MM.1S (cell line): ENCODE measurements around the gene COL6A2.
A peak's percentile ranks its signal among the peaks of the same experiment; 100 is the strongest.

Experiments used
- DNase-seq: peaks from one replicate; pipeline ENCODE4 v3.0.0-alpha.2; 2015
- H2AFZ ChIP-seq: fragments of 300-600 bp; sonication (generic); 2 replicates; pipeline ENCODE4 v1.6.0; 2016; ENCODE audit warnings: antibody characterized with exemption, low read length
- H3F3A ChIP-seq: fragments of 300-600 bp; sonication (generic); 2 replicates; pipeline ENCODE4 v1.6.1; 2016; ENCODE audit warnings: mild to moderate bottlenecking, antibody characterized with exemption, low read length, moderate library complexity, mixed read lengths; ENCODE audit not compliant: insufficient read depth
- H3K27ac ChIP-seq: fragments of 300-600 bp; sonication (generic); 2 replicates; pipeline ENCODE4 v1.5.1; 2016; ENCODE audit warnings: mild to moderate bottlenecking, low read length
- H3K27me3 ChIP-seq: fragments of 300-600 bp; sonication (generic); replicated peaks from 2 replicates; pipeline ENCODE4 v1.6.0; 2016; ENCODE audit warnings: low read length; ENCODE audit not compliant: insufficient read depth
- H3K36me3 ChIP-seq: fragments of 300-600 bp; sonication (generic); replicated peaks from 2 replicates; pipeline ENCODE4 v1.6.1; 2016; ENCODE audit warnings: mild to moderate bottlenecking, low read length, mixed read lengths; ENCODE audit not compliant: insufficient read depth
- H3K4me1 ChIP-seq: fragments of 300-600 bp; sonication (generic); 2 replicates; pipeline ENCODE4 v1.6.1; 2016; ENCODE audit warnings: low read length, mixed read lengths
- H3K4me2 ChIP-seq: fragments of 300-600 bp; sonication (generic); 2 replicates; pipeline ENCODE4 v1.6.0; 2016; ENCODE audit warnings: low read depth, low read length
- H3K4me3 ChIP-seq: fragments of 300-600 bp; sonication (generic); 2 replicates; pipeline ENCODE4 v1.5.1; 2016; ENCODE audit warnings: low read length, mixed read lengths
- H3K79me2 ChIP-seq: fragments of 300-600 bp; sonication (generic); 2 replicates; pipeline ENCODE4 v1.6.1; 2016; ENCODE audit warnings: mixed run types, low read length, mixed read lengths
- H3K9ac ChIP-seq: fragments of 300-600 bp; sonication (generic); 2 replicates; pipeline ENCODE4 v1.6.1; 2016; ENCODE audit warnings: low read length, mixed read lengths
- H3K9me2 ChIP-seq: fragments of 300-600 bp; sonication (generic); replicated peaks from 2 replicates; pipeline ENCODE4 v1.6.1; 2016; ENCODE audit warnings: mild to moderate bottlenecking, low read length, mixed read lengths; ENCODE audit not compliant: insufficient read depth
- H3K9me3 ChIP-seq: fragments of 300-600 bp; sonication (generic); replicated peaks from 2 replicates; pipeline ENCODE4 v1.6.1; 2016; ENCODE audit warnings: mild to moderate bottlenecking, low read length, mixed read lengths; ENCODE audit not compliant: insufficient read depth
- H4K20me1 ChIP-seq: fragments of 300-600 bp; sonication (generic); 2 replicates; pipeline ENCODE4 v1.6.1; 2016; ENCODE audit warnings: mild to moderate bottlenecking, low read length, moderate library complexity, mixed read lengths; ENCODE audit not compliant: insufficient read depth
- CTCF ChIP-seq: fragments of 300-600 bp; sonication (generic); IDR thresholded peaks from 2 replicates; pipeline ENCODE4 v1.5.1; 2016; ENCODE audit warnings: antibody characterized with exemption, low read length, mixed read lengths
- EZH2 ChIP-seq: fragments of 300-600 bp; sonication (generic); optimal IDR thresholded peaks from 2 replicates; pipeline ENCODE3; 2017; ENCODE audit warnings: low read depth, mild to moderate bottlenecking, antibody characterized with exemption, low read length, mixed read lengths
- EZH2phosphoT487 ChIP-seq: fragments of 300-600 bp; sonication (generic); IDR thresholded peaks from 2 replicates; pipeline ENCODE4 v1.6.1; 2018; ENCODE audit warnings: antibody characterized with exemption, low read length

The COL6A2 gene

GRCh38 chr21:46089285-46089684, 8.6 kb upstream of the COL6A2 start:
- no peak overlapping the region for H3K27ac ChIP-seq
- no peak overlapping the region for H3K9ac ChIP-seq
- no peaks in the 10 kb centered on the region for H3K9me2 ChIP-seq
- TF ChIP-seq EZH2 (no peak), CTCF (no peak), EZH2phosphoT487 (no peak)
- H3K27me3 ChIP-seq, result peaks cover 68% of the 10 kb centered on the region
- no peaks in the 10 kb centered on the region for H3K4me1 ChIP-seq
- no peaks in the 10 kb centered on the region for H4K20me1 ChIP-seq
- H3K79me2 ChIP-seq, result no peaks in the 10 kb centered on the region
- H3K4me2 ChIP-seq, result no peak overlapping the region
- H3F3A ChIP-seq, result no peaks in the 10 kb centered on the region
- no peaks in the 10 kb centered on the region for H3K36me3 ChIP-seq
- no peak overlapping the region for H2AFZ ChIP-seq
- DNase-seq, result no peak
- H3K9me3 ChIP-seq, result no peaks in the 10 kb centered on the region
- H3K4me3 ChIP-seq, result no peak overlapping the region

- H3K4me3 ChIP-seq, result no peak overlapping the region
- no peak overlapping the region for H2AFZ ChIP-seq
- H3K27me3 ChIP-seq, result peaks cover 75% of the 10 kb centered on the region
- no peaks in the 10 kb centered on the region for H3K4me1 ChIP-seq
- no peak for TF ChIP-seq CTCF
- TF ChIP-seq EZH2, result no peak
- no peak for TF ChIP-seq EZH2phosphoT487
- no peak for DNase-seq
- H3K4me2 ChIP-seq, result no peak overlapping the region
- no peak overlapping the region for H3K27ac ChIP-seq
- H4K20me1 ChIP-seq, result no peaks in the 10 kb centered on the region
- H3K9me2 ChIP-seq, result no peaks in the 10 kb centered on the region
- H3K9me3 ChIP-seq, result no peaks in the 10 kb centered on the region
- no peaks in the 10 kb centered on the region for H3K36me3 ChIP-seq
- H3F3A ChIP-seq, result no peaks in the 10 kb centered on the region
- no peak overlapping the region for H3K9ac ChIP-seq
- no peaks in the 10 kb centered on the region for H3K79me2 ChIP-seq
Observed at GRCh38 chr21:46091118-46091517, 6.8 kb upstream of the COL6A2 start.

GRCh38 chr21:46091631-46092025, 6.3 kb upstream of the COL6A2 start:
- Histone ChIP-seq H3K27me3 (peaks cover 75% of the 10 kb centered on the region), H3K27ac (no peak overlapping the region), H3K4me3 (0 out of 2 replicates have a peak overlapping the region, but pooled peaks have one; percentile 2), H4K20me1 (no peaks in the 10 kb centered on the region), H3K9me2 (no peaks in the 10 kb centered on the region), H2AFZ (no peak overlapping the region), H3K4me2 (peak overlapping the region; percentile 34; the same call in 1 of the 2 replicates), H3K9ac (no peak overlapping the region), H3K36me3 (no peaks in the 10 kb centered on the region), H3K4me1 (no peaks in the 10 kb centered on the region), H3K79me2 (no peaks in the 10 kb centered on the region), H3F3A (no peaks in the 10 kb centered on the region), H3K9me3 (no peaks in the 10 kb centered on the region)
- no peak for DNase-seq
- TF ChIP-seq EZH2, result no peak
- TF ChIP-seq EZH2phosphoT487, result no peak
- TF ChIP-seq CTCF, result no peak
